GM18873 (cell line): Measurements from ENCODE around the gene RAPGEF1.
"Not testable (repeated sequence)": the region's sequence is repeated elsewhere in the genome, so short reads cannot be mapped to it uniquely, and the experiment has no call there.

Source experiments
- ATAC-seq: cut with Tn5 transposase; IDR thresholded peaks from one replicate; pipeline ENCODE4 v1.9.1; 2021; ENCODE audit warnings: mild to moderate bottlenecking, moderate library complexity, moderate number of reproducible peaks; ENCODE audit not compliant: unreplicated experiment, low FRiP score

Gene RAPGEF1

GRCh38 chr9:131739959-131740648, at the start of gene RAPGEF1:
Gene RAPGEF1 (minus strand): TSS chr9:131740076. CDS start chr9:131739830, 246 bp downstream.
- ATAC-seq = no peak

DNA sequence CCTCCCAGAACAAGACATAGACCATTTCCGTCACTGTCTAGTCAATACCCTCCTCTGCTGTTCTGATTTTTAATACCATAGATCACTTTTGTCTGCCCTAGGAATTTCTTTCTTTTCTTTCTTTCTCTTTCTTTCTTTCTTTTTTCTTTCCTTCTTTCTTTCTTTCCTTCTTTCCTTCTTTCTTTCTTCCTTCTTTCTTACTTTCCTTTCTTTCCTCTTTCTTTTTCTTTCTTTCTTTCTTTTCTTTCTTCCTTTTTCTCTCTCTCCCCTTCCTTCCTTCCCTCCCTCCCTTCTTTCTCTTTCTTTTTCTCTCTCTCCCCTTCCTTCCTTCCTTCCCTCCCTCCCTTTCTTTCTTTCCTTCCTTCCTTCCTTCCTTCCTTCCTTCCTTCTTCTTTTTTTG, 49.0 kb upstream of the RAPGEF1 start:
- no peak for ATAC-seq

DNA sequence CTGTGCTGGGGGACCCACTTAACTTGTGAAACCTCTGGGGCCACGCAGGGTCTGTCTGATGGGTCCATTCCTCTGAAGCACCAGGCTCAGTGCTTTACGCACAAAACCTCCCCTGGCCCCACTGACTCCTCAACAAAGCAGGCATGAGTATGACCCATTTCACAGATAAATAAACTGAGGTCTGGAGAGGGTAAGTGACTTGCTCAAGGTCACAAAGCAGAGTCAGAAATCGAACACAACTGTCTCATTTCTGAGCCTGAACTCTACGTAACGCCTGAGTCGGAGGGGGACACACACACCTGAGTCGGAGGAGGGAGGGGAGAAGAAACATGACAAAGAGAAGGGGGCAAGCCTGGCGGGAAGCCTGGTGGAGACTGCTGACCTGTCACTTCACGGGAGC, 48.0 kb upstream of the RAPGEF1 start:
- ATAC-seq = no peak

DNA sequence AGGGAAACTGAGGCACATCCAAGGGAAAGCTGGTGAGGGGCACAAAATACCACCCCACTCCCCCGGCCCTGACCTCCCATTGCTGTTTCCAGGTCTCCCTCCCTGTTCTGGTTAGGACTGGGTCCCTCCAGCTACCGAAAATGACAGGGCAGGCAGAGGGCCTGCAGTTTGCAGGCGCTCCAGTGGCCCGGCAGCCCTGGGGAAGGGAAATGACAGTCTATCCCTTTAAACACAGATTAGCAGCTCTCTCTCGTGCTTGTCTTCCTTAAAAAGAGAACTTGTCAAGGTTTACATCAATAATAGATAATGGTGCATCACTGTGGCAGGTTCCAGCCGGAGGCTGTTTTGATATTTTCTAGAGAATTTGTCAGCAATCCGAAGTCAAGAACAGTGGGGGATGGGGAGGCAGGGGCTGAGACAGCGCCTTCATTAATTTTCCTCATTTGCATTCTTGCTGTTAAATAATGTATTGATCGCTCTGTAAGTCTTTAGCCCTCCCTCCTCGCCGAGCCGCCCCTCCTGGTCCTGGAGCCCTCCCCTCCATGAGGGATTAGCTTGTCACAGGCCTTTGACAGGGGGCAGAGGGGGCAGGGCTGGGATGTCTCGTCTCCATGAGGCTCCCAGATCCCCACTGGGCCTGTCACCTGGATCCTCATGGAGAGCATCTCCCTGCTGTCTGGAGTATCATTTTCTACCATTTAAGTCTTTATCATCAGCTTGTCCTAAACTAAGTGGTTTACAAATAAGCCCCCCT, 45.0 kb upstream of the RAPGEF1 start:
- ATAC-seq = no peak

- no peak for ATAC-seq
Measured at GRCh38 chr9:131781069-131781468, 41.2 kb upstream of the RAPGEF1 start.

DNA sequence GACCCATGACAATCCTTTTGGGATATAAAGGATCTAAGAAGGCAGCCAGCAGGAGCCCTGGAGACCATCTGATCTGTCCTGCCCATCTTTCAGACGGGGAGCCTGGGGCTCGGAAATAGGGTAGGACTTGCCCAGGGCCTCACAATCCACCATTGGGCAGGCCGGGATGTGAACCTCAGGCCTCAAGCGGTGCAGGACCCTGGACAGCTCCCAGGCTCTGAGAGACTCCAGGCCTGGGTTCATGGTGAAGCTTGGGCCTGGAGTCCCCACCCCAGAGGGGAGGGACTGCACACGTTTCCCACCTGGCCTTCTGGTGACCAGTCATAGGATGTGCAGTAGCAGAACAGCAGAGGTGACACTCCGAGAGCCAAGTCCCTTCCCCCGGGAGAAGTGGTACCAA, 36.6 kb upstream of the RAPGEF1 start:
- ATAC-seq = no peak

- ATAC-seq = no peak
Measured at GRCh38 chr9:131776036-131776435, 36.2 kb upstream of the RAPGEF1 start.

DNA sequence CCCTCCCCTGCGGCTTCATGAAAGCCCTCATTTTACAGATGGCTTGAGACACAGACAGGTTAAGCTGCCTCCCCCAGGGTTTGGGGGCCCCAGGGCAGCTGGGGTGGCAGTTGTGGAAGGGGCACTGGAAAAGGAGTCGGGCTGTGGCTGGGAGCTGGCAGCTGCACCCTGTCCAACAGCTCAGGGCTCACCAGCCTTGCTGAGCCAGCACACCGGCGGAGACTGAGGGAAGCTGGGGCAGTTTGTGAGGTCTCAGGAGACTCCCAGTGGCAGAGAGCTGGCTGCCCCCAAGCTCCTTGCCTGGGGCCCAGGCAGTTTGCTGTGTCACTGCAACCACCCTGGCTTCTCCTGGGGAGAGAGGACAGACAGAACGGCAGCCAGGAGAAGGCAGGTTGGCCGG, 34.8 kb upstream of the RAPGEF1 start:
- ATAC-seq = no peak

DNA sequence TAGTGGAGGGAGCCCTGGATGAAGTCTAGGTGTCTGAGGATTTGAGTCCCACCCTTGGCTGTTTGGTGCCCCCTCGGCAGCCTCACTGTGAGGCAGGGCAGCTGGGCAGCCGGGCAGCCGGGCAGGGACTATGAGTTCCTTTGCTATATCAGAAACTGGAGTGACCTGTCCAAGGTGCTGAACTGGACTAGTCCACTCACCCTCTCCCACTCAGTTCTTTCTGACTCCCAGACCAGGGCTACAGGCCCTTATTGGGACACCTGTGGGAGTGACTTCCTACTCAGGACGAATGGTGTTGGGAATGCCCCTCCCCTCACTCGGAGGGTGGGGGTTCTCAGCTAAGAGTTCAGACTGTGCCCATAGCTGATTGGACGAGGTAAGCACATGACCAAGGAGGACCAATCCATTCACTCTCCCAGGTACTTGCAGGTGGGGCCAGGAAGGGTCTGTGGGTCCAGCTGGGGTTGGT, 34.1 kb upstream of the RAPGEF1 start:
- ATAC-seq = no peak

GRCh38 chr9:131772940-131773339, 33.1 kb upstream of the RAPGEF1 start:
- ATAC-seq = no peak

- ATAC-seq = no peak
Measured at GRCh38 chr9:131771646-131772045, 31.8 kb upstream of the RAPGEF1 start.

GRCh38 chr9:131769361-131769760, 29.5 kb upstream of the RAPGEF1 start:
- no peak for ATAC-seq

DNA sequence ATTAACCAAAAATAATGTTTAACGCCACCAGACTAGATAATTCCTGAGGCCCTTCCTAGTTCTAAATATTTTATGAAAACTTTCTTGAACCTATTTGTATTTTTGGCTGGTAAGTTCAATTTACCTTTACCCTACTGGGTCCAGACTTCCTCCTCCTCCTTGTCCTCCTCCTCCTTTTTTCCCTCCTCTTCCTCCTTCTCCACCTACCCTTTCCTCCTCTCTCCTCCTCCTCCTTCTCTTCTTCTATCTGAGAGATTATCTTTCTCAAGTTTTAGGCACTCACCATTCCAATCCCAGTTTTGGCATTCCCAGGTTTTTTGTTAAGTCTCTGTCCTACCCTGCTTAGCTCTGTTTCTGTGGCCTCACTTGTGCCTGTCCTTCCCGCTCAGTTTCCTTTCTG, 24.7 kb upstream of the RAPGEF1 start:
- ATAC-seq = no peak

GRCh38 chr9:131762356-131762932, 22.6 kb upstream of the RAPGEF1 start:
- ATAC-seq = no peak

DNA sequence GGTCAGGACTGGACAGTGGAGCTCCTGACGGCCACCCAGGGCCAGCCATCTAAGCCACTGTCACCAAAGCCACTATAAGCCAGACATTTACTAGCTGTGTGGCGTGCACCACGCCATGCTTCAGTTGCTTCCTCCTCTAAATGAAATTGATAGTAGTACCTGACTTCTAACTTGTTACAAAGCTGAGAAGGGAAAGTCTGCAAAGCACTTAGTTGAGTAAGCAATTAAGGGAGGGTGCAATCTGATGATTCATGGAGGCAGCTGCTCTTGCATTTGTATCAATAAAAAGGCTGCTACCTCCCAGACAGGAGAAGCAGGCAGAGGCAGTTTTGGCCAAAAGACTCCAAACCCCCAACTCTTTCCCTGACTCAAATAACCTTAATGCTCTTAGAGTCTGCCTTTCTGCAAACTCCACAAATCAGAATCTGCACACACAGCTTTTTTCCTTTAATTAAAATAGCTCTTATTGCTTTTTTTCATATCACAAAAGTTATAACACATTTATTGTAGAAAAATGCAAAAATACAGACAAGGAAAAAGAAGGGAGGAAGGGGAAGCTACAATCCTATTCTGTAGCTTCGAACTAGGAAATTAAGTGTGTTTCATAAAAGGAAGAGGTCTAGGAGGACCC, 19.3 kb upstream of the RAPGEF1 start:
- no peak for ATAC-seq

GRCh38 chr9:131757549-131757948, 17.7 kb upstream of the RAPGEF1 start:
- no peak for ATAC-seq

DNA sequence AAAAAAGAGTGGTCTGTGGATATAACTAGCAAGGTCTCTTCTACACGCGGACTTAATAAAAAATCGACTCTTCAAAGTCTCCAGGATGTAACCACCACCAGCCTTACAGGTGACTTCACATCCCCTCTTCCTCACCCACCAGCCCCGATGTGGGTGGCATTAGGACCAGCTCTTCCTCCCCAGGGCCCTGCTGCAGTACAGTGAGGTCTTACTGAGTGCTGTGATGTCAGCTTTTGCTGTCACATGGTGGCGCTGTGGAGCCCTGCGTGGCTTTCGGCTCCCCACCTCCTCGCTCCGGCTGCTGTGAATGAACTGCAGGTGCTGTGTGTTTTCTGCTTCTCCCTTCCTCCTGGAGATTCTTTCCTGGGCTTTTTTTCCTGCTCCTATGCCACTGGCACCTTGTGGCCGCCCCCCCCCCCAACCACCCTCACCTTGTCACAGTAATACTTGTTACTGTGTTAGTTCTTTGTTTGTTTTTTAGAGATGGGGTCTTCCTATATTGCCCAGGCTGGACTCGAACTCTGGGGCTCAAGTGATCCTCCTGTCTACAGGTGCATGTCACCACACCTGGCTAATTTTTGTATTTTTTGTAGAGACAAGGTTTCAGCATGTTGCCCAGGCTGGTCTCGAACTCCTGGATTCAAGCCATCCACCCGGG, 15.8 kb upstream of the RAPGEF1 start:
- ATAC-seq = no peak

- no peak for ATAC-seq
Measured at GRCh38 chr9:131754846-131755245, 15.0 kb upstream of the RAPGEF1 start.

DNA sequence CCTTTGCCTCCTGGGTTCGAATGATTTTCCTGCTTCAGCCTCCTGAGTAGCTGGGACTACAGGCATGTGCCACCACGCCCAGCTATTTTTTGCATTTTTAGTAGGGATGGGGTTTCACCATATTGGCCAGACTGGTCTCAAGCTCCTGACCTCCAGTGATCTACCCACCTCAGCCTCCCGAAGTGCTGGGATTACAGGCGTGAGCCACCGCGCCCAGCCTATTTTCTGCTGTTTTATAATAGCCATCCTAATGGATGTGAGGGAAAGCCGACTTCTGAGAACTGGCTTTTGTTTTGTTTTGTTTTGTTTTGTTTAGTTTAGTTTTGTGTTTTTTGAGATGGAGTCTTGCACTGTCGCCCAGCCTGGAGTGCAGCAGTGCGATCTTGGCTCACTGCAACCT, 13.9 kb upstream of the RAPGEF1 start:
- not testable (repeated sequence) for ATAC-seq

- ATAC-seq = no peak
Measured at GRCh38 chr9:131752231-131752884, 12.5 kb upstream of the RAPGEF1 start.
